HG02610 (cell line): ENCODE results near the gene TRPT1.

ENCODE experiments used
- ATAC-seq: cut with Tn5 transposase; IDR thresholded peaks from one replicate; pipeline ENCODE4 v1.9.1; 2021; ENCODE audit warnings: mild to moderate bottlenecking, moderate library complexity; ENCODE audit not compliant: unreplicated experiment

The TRPT1 gene

GRCh38 chr11:64210301-64211020 lies 15.5 kb downstream of the TRPT1 start:
- no peak for ATAC-seq

- no peak for ATAC-seq
Observed at GRCh38 chr11:64209563-64209843, 16.5 kb downstream of the TRPT1 start.

DNA sequence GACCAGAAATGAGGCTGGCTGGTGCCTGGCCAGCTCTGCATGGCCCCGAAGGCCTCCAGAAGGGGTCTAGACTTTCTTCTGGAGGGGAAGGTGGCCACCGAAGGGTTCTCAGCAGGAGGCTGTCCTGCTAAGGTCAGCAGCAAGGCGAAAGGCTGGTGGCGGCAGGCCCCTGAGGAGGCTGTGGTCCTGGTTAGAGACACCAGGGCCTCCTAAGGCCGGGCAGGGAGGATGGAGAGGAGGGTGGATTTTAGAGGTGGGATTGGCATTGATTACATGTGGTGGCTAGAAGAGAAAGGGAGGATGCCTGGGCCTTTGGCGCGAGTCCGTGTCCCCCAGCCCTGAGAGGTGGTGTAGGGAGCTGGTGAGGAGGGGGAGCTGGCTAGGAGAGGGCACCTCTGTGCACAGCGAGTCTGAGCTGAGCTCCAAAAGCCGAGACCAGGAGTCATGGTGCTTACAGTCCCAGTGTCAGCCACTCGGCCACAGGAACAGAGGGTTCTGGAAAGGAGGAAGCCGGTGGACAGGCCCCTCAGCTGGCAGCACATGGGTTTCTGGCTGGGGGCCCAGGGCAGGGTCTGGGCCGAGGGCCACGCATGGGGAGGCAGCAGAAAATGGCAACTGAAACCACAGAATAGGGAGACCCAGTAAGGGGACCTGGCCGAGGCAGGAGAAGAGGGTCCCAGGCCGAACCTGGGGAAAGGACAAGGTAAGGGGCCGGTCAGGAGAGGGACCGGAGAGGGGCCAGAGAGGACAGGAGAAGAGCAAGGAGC lies 17.0 kb downstream of the TRPT1 start:
- ATAC-seq = no peak

DNA sequence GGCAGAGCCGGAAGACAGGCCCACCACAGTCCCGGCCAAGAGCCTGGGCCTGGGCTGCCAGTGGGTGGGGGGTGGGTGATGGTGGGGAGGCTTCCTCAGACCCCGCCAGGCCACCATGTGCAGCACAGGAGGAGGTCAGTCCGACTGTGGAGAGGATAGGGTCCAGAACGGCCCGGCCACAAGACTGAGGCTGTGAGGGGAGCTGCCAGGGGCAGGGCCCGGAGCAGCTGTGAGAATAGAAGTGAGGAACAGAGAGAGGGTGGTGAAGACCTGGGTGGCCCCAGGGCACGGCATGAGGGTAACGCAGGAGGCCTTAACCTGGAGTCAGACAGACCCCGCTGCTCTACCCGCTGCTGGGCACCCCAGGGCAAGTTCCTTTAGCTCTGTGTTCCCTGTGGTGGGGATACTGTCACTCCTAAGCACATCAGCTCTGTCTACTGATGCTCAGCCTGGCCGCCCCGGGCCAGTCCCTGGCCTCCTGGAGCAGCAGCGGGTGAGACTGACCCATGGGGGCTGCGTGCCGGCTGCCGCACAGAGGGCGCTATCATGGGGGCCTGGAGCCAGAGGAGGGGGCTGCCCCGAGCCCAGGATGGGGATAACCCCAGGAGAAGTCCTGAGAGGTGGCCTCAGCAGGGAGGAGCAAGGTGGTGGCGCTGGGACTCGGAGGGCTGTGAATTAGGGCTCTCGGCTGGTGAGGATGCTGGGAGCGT lies 17.7 kb downstream of the TRPT1 start:
- ATAC-seq = peak; percentile 6

GRCh38 chr11:64207256-64208085 lies 18.5 kb downstream of the TRPT1 start:
- ATAC-seq = peak; percentile 61

DNA sequence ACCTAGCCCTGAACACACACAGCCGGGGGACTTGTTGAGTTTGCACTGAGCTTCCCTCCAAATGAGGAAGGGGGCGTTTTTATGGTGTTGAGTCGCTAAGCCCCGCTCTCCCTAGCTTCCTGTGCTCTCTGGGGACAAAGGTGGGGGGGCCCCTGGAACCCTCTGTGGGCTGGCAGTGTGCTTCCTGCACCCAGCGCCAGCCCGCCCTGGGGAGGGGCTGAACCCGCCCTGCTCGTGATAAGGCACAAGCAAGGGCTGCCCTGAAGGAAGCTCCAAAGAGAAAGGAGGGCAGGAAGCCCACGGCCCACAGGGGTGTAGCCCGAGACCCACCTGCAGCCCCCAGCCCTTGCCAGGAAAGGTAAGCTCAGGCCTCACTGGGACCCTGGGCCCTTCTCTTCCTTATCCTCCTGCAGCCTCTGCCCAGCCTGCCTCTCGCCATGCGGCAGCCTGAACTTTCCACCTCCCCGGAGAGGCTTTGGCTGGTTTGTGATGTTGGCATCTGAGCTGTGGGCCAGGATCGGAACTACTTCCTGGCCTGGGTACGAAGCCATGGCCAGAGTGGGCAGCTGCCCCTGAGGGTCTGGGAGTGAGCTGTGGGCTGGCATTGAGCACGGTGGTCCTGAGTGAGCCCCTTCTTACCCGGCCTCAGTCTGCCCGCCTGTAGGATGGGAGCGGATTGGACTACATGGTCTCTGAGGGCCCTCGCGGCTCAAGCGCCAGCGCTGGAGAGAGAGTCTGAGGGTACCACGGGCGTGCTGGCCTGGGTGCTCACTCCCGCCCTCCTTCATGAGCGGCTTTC lies 19.3 kb downstream of the TRPT1 start, which contains the start of gene FERMT3:
Gene FERMT3, plus strand, starts transcription at position 265 of the 799 bp plus-strand sequence. CDS start 644 bp downstream, outside the sequence.
- ATAC-seq = peak; percentile 37

DNA sequence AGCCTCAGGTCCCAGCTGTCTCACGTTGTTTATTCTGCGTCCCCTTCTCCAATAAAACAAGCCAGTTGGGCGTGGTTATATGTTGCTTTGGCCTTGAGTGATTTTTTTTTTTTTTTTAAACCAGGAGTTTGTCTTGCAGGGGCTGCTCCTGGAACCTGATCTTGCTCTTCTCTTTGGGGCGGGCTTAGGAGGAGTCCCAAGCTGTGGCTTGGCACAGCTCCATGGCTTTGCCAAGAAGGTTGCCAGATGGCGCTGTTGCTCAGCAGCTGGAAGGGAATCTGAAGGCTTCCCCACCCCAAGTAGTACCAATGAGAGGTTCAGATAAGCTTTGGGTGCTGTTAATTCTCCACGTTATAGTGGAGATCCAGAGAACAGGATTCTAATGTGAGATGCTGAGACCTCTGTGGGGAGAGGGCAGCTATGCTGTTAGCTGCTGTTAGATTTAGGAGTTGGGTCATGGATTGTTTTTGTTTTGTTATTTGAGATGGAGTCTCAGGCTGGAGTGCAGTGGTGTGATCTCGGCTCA lies 21.5 kb downstream of the TRPT1 start:
- ATAC-seq = no peak

DNA sequence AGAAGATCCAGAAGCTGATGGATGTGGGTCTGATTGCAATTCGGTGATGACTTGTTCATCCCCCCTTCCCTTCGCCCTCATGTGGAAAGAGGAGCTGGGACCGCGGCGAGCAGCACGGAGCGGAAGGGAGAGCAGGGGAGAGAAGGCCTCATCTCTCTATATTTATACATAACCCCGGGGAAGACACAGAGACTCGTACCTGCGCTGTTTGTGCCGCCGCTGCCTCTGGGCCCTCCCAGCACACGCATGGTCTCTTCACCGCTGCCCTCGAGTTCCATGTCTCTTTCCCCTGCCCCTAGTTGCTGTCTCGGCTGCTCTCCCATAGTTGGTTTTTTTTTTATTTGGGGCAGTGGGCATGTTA lies 21.9 kb downstream of the TRPT1 start:
- ATAC-seq = no peak

GRCh38 chr11:64203421-64204079 lies 22.4 kb downstream of the TRPT1 start:
- no peak for ATAC-seq

DNA sequence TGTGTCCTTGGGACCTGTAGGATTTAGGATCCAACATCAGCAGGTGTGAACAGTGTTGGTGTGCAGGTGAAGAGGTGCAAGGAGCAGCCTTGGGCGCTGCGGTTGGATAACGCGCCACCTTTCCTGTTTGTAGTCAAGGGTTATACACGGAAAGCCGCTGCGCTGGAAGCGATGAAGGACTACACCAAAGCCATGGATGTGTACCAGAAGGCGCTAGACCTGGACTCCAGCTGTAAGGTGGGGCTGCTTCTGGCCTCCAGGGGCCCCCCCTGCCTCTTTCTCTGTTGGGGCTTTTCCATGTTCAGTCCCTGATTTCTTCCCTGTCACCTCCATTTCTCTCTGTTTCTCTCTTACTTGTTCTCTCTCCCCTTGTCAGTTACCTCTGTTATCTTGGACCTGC lies 23.0 kb downstream of the TRPT1 start:
- ATAC-seq = no peak

DNA sequence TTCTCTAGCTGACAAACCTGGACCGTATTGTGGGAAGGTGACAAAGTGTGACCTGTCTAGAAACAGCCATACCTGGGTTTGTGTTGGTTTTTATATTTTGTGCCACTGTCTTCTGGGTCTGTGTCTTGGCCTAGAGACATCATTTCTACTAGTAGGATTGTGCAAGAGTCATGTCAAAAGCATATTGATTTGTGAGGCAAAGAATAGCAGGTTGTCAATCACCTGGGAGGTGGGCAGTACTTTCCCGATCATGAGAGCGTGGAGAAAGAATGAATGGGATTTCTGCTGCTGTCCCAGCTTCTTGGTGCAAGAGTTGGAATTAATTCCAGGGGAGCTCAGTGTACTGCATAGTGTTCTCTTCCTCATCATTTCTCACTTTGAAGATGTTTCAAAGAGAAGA lies 24.4 kb downstream of the TRPT1 start:
- ATAC-seq = no peak

GRCh38 chr11:64198511-64198910 lies 27.5 kb downstream of the TRPT1 start:
- no peak for ATAC-seq

- ATAC-seq = no peak
Observed at GRCh38 chr11:64196626-64197025, 29.4 kb downstream of the TRPT1 start.

GRCh38 chr11:64192434-64192833 lies 33.6 kb downstream of the TRPT1 start:
- ATAC-seq = no peak

DNA sequence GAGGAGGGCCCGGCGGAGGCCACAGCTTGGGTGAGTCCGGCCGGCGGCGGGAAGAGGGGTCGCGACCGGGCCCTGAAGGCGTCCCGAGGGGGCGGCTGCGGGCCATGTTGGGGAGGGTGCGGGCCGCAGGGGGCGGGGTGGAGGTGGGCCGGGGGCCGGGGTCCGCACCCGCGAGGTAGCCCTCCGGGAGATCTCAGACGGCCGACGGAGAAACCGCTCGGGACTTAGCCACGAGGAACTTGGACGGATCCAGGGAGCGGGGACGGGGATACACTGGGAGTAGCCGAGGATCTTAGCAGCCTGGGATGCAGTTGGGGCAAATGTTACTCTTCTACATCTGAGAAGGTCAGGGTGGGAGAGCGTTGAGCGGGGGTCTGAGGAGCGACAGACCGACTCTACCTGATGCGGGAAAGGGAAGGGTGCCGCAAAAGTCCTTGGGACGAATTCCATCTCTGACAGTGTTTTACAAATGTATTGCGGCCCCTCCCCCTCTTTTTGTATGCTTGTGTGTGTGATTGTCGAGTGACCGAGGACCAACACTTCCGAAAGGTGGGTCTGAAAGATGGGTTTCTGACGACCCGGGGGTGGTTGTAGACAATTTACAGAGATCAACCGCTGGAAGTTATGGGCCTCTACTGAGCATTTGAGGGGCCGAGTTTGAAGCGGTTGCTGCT lies 39.4 kb downstream of the TRPT1 start:
- no peak for ATAC-seq

DNA sequence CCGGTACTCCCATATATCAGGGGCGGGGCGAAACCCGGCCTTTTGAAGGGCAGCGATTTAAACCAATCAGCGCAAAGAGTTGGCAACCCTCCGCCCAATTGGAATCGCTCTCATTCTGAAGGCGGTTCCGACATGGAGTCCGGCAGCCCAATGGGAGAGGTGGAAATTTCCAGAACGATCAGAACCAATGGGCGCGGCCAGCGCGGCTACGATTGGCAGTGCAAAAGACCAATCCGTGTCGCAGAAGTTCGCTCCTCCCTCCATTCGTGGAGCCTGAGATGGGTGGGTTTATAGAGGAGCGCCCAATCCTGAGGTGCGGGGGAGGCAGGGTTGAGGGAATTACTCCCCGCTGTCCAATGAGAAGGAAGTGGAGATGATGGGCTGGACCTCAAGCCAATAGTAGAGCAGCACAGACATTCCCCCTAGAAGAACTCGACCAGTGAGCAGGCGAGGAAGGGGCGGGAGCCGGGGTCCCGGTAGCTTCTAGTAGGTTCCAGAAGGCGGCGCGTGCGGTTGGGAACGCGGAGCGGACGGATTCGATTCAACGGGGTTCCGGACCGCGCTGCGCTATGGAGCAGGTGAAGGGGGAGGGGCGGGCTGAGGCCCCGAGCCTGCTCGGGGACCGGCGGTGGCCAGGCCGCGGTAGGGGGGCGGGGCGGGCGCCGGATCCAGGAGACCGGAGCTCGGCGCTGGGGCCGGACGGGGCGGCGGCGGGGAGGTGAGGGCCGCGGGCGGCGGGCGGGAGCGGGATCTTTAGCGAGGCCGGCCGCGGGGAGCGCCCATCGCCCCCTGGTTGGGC lies 40.1 kb downstream of the TRPT1 start, which contains the start of gene STIP1:
Gene STIP1, plus strand, starts transcription at position 479 of the 799 bp plus-strand sequence. Its CDS starts 91 bp downstream, at position 570.
- ATAC-seq = peak; percentile 79

DNA sequence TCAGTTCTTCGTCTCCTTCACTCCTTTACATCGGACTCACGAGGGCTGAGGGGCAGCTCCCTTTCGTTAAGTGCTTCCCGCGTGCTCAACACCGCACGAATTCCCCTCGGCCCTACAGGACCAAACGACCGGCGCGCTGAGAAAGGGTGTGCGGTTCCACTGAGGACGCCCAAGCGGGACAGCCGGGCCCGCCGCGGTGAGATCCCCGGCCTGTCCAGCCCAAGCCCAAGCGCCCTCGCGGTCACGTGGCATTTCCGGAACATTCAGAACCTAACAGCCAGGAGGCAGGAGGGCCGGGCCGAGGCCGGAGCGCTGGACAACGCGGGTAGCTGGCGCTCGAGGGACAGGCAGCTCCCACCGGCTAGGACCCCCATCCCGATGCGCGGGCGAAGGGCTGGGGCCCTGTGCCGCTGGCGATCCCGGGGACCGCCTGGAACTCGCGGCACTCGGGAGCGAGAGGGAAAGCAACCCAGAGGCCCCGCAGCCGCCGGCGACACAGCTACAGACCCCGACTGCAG lies 40.8 kb downstream of the TRPT1 start:
- ATAC-seq = peak; percentile 7

DNA sequence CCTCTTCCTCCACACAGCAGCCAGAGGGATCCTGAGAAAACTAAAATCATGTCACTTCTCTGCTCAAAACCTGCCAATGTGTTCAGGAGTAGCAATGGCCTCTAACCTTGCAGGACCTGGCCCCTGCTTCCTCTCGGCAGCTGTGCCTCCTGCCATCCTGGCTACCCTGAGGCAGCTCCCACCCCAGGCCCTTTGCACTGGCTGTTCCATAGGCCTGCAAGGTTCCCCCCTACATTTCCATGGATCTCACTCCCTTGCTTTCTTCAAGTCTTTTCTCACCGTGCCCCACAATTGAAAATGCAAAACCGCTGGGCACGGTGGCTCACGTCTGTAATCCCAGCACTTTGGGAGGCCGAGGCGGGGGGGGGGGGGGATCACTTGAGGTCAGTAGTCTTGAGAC lies 42.1 kb downstream of the TRPT1 start:
- ATAC-seq = no peak
